PFSK-1 (cell line): ENCODE results near the gene RPE.

ENCODE experiments used
- FOXP2 ChIP-seq: optimal IDR thresholded peaks from 2 replicates; pipeline ENCODE3; 2011; ENCODE audit warnings: borderline replicate concordance, control low read depth, inconsistent platforms; ENCODE audit not compliant: insufficient read depth; ENCODE audit errors: extremely low read length, extremely low read depth
- POLR2AphosphoS5 ChIP-seq: IDR thresholded peaks from 2 replicates; pipeline ENCODE4 v1.6.1; 2012; ENCODE audit warnings: low read depth, mild to moderate bottlenecking, control low read depth, low read length, moderate library complexity
- TAF1 ChIP-seq: IDR thresholded peaks from 2 replicates; pipeline ENCODE4 v1.6.1; 2012; ENCODE audit warnings: low read length, control low read depth, borderline replicate concordance; ENCODE audit not compliant: insufficient read depth
- TF ChIP-seq, protein P1 (sequence below), 2 experiments: IDR thresholded peaks; 2 replicates each; pipeline versions ENCODE4 v1.6.1 to v1.8.0; 2011 to 2012; ENCODE audit warnings: low read depth in 2 of 2, low read length in 2 of 2, control low read depth in 1 of 2, inconsistent platforms in 1 of 2, mild to moderate bottlenecking in 1 of 2, moderate library complexity in 1 of 2; ENCODE audit not compliant: insufficient read depth in 1 of 2

DNA sequence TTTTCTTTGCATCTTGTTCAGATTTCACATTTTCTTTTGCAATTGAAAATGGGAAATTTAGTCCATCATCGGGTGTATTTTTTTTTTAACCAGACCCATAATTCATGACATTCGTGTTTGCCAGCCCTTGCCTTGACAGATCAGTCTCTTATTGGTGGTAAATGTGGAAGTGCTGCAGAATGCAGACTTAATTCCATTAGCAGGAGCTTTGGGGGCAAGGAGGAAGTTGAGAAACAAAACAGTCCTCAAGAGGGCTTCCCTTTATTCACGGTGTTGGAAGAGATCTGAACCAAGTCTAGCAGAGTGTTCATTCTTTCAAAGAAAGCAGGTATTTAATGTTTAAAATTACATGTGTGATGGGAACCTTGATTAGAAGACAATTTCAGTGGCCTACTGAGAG lies 16.6 kb upstream of the RPE start:
- TF ChIP-seq POLR2AphosphoS5 (no peak), TAF1 (no peak), FOXP2 (no peak)
- TF ChIP-seq, protein P1, sequence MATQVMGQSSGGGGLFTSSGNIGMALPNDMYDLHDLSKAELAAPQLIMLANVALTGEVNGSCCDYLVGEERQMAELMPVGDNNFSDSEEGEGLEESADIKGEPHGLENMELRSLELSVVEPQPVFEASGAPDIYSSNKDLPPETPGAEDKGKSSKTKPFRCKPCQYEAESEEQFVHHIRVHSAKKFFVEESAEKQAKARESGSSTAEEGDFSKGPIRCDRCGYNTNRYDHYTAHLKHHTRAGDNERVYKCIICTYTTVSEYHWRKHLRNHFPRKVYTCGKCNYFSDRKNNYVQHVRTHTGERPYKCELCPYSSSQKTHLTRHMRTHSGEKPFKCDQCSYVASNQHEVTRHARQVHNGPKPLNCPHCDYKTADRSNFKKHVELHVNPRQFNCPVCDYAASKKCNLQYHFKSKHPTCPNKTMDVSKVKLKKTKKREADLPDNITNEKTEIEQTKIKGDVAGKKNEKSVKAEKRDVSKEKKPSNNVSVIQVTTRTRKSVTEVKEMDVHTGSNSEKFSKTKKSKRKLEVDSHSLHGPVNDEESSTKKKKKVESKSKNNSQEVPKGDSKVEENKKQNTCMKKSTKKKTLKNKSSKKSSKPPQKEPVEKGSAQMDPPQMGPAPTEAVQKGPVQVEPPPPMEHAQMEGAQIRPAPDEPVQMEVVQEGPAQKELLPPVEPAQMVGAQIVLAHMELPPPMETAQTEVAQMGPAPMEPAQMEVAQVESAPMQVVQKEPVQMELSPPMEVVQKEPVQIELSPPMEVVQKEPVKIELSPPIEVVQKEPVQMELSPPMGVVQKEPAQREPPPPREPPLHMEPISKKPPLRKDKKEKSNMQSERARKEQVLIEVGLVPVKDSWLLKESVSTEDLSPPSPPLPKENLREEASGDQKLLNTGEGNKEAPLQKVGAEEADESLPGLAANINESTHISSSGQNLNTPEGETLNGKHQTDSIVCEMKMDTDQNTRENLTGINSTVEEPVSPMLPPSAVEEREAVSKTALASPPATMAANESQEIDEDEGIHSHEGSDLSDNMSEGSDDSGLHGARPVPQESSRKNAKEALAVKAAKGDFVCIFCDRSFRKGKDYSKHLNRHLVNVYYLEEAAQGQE (IDR thresholded peaks at IDR 0.05; ENCODE audit: insufficient read depth in 1 of 2, low read depth in 2 of 2, low read length in 2 of 2): no peak
